T-helper 1 cell (primary cell): ENCODE measurements around the gene CDKL4.
"Not testable (repeated sequence)": the region's sequence is repeated elsewhere in the genome, so short reads cannot be mapped to it uniquely, and the experiment has no call there.

Source experiments
- DNase-seq, 5 donors: peaks; one replicate each; pipeline ENCODE4 v3.0.0-alpha.2; 2012 to 2020

CDKL4 gene

GRCh38 chr2:39176997-39177396 is 66.8 kb downstream of the CDKL4 start:
- DNase-seq, result no peak

DNA sequence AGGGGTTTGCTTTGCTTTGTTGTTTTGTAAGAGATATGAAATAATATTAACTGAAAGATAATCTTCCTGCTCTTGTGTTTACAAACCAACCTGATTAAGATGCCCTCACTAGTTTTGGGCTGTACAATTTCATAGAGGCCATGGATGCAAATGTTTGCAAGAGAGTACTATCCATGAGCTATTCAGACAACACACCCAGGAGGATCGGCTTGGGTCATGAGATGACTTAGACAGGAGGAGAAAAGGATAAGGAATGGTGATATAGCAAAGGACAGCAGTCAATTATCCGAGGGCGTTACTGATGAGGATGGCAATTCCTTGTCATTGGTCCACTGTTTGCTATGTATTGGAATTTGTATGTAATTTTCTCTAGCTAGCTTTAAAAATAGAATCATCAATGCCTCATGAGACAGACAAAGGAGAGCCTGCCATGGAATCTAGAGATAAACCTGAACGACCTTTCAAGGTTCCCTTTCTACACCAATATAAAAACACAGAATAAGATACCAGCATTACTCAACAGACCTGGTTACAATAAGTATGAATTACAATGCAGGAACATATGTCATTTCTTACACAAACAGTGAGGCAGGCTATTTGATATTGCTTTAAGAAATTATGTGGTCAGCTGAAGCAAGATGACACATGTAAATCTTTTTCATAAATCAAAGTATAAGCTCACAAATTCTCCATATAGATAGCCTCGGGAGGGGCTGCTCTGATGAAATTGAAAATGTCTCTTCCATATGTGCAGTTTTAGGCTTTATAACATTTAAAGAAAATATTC is 68.6 kb downstream of the CDKL4 start:
- no peak for DNase-seq

- no peak for DNase-seq
These were observed 69.7 kb downstream of the CDKL4 start for GRCh38 chr2:39174022-39174421.

GRCh38 chr2:39172047-39172706 is 71.6 kb downstream of the CDKL4 start:
- not testable (repeated sequence) for DNase-seq

DNA sequence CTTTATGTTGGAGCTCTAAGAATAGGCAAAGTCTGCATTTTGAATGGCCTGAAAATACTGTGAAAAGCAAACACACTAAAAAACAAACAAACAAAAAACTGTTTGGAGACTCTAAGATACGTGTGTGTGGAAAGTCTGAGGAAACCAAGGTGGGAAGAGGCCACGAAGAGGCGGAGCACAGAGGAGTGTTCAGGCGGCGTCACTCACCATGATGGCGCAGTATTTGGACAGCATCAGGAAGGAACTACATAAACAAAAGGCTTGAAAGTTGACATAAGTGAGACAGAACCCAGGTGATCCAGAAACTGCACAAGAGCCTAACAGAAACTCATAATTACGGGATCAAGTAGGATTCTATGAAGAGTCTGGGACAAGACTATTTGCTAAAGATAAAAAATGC is 72.1 kb downstream of the CDKL4 start:
- no peak for DNase-seq

DNA sequence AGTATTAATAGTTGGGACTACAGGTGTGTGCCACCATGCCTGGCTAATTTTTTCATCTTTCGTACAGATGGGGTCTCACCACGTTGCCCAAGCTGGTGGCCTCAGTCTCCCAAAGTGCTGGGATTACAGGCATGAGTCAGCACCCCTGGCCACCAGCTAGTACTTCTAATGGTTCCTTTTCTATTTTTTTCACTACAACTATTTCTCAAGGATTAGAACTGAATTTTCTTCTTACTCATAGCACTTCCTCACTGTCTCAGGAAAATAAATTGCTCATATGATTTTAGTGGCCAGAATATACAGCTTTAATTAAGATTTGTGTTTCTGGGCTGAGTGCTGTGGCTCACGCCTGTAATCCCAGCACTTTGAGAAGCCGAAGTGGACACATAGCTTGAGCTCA is 79.7 kb downstream of the CDKL4 start:
- no peak for DNase-seq

GRCh38 chr2:39160982-39161381 is 82.8 kb downstream of the CDKL4 start:
- DNase-seq, result no peak

DNA sequence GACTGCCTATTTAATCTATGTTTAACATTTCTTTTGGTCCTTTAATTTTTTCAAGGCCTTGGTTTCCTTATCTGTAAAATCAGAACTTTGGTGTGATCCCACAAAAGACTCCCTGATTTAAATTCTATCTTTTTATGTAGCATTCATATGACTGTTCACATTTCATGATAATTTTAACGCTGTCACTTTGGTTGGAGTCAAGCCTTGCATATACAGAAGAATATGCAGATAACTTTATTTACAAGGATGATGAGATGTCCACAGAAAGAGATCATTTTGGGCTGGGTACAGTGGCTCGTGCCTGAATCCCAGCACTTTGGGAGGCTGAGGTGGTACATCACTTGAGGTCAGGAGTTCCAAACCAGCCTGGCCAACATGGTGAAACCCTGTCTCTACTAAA is 84.5 kb downstream of the CDKL4 start:
- no peak for DNase-seq

- DNase-seq, result no peak
These were observed 85.4 kb downstream of the CDKL4 start for GRCh38 chr2:39158351-39158750.

DNA sequence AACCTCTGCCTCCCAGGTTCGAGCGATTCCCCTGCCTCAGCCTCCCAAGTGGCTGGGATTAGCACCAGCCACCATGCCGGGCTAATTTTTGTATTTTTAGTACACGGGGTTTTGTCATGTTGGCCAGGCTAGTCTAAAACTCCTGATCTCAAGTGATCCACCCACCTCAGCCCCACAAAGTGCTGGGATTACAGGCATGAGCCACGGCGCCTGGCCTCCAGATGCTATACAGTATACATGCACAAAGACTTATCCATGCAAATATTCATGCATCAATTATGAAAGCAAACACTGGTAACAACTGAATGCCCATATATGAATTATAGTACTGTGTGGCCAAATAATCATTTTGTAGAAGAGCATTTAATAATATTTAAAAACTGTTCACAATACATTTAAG is 86.9 kb downstream of the CDKL4 start:
- DNase-seq, result no peak

- DNase-seq, result no peak
These were observed 87.7 kb downstream of the CDKL4 start for GRCh38 chr2:39156107-39156506.

DNA sequence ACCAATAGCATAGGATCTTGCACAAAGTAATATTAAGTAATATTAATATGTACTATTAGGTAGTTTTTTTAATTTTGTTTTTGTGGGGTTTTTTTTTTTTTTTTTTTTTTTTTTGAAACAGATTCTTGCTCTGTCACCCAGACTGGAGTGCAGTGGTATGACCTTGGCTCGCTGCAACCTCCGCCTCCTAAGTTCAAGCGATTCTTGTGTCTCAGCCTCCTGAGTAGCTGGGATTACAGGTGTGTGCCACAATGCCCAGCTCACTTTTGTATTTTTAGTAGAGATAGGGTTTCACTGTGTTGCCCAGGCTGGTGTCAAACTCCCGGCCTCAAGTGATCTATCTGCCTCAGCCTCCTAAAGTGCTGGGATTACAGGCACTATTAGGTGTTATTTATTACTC is 88.2 kb downstream of the CDKL4 start:
- DNase-seq, result not testable (repeated sequence)

GRCh38 chr2:39154944-39155343 is 88.8 kb downstream of the CDKL4 start:
- no peak for DNase-seq

GRCh38 chr2:39153312-39153711 is 90.5 kb downstream of the CDKL4 start:
- DNase-seq, result no peak

DNA sequence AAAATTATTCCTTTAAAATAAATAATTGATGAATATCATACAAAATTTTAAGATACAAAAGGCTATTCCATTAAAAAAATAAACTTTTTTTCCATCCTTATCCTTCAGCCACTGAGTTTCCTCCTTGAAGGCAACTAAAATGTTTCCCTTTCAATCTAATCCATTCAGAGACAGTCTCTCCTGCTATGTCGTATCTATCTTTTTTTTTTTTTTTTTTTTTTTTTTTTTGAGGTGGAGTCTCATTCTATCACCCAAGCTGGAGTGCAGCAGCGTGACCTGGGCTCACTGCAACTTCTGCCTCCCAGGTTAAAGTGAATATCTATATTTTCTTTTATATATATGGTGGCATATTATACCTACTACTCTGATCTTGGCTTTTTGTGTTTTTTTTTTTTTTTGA is 91.3 kb downstream of the CDKL4 start:
- no peak for DNase-seq

GRCh38 chr2:39150890-39151497 is 92.8 kb downstream of the CDKL4 start:
- no peak for DNase-seq

DNA sequence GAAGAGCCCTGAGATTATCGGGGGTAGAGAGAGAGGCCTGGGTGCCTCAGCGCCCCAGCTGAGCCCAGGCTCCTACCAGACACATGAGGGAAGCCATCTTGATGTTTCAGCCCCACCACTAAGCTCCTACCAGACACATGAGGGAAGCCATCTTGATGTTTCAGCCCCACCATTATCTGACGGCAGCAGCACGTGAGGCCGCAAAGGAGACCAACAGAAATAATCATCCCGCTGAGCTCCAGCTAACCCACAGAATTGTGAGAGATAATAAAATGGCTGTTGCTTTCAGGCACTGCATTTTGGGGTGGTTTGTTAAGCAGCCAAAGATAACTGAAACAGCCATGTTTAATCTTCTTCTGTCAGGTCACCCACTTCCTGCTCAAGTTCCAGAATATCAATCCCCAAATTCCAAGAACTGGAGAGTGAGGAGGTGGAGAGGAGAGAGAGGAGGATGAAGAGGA is 93.6 kb downstream of the CDKL4 start:
- DNase-seq, result no peak

DNA sequence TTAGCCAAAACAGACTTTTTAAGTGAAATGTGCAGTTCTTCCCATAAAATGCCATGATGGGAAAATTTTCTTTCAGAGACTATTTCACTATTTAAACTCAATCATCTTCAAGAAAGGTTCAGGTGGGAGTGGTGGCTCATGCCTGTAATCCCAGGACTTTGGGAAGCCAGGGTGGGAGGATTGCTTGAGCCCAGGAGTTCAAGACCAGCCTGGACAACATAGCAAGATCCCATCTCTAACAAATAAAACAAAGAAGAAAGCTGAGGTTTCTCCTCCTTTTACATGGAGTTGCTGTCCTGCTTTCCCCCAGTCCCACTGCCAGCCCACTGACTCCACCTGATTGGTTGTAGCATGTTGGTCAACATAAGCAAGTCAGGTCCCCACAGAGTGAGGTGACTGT is 97.1 kb downstream of the CDKL4 start:
- DNase-seq, result no peak

- DNase-seq, result no peak
These were observed 97.8 kb downstream of the CDKL4 start for GRCh38 chr2:39145906-39146421.

DNA sequence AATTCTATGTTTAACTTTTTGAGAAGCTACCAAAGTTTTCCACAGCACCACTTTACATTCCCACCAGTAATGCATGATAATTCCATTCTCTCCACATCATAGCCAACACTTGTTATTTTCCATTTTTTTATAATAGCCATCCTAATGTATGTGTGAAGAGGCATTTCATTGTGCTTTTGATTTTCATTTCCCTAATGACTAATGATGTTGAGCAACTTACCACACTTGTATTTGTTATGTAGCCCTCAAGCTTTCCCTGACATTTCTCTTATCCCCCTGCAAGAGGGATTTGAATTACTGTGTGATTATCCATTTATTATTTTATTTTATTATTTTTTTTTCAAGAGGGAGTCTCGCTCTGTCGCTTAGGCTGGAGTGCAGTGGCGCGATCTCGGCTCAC is 99.4 kb downstream of the CDKL4 start:
- DNase-seq, result no peak

DNA sequence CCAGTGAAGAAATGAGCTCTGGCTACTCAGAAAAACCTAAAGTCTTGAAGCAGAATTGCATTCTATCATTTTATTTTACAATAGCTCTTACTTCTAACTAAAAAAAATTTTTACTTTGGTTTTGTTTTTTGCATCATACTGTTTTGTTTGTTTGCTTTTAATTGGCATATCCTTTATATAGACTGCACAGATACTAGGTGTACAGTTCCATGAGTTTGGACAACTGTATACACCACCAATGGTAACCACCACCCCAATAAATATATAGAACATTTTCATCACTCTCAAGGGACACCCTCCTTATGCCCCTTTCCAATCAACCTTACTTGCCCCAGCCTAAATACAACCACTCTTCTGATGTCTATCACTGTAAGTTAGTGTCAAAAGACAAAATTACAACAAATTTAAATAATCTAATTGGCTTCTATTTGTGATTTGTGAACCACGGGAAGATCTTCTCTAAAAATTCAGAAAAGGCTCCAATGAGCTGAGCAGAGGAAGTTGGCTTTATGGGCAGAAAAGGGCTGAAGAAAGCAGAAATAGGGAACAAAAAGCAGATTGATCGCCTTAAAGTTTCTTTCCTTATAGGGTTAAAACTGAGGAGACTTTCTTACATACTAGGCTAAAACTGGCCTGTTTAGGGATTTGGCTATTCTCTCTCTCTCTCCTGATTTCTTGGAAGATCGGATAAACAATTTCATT is 100.7 kb downstream of the CDKL4 start:
- DNase-seq, result no peak

GRCh38 chr2:39141334-39142271 is 102.2 kb downstream of the CDKL4 start:
- DNase-seq, result peak in 1 of 5 donors; percentile 87
